Sigmoid colon (tissue), 7 donors: ENCODE data around the gene YIPF3. TPM values are rescaled to one million over a fixed set of nuclear protein-coding genes. Genes with fewer than 3 reads are reported as not detected.
A peak's percentile ranks its signal among the peaks of the same experiment; 100 is the strongest.
"Not testable (repeated sequence)": the region's sequence is repeated elsewhere in the genome, so short reads cannot be mapped to it uniquely, and the experiment has no call there.

Source experiments
- DNase-seq: peaks from one replicate; pipeline ENCODE4 v3.0.0-alpha.2; 2019
- H3K27ac ChIP-seq, 4 donors: fragments of 200-600 bp; sonication (generic); one replicate each; pipeline ENCODE4 v1.5.1; 2016 to 2019; ENCODE audit warnings: mild to moderate bottlenecking in 1 of 4
- H3K27me3 ChIP-seq, 3 donors: fragments of 200-600 bp; sonication (generic); one replicate each; pipeline ENCODE4 v1.5.1; 2019; ENCODE audit warnings: mild to moderate bottlenecking in 1 of 3
- H3K36me3 ChIP-seq, 4 donors: fragments of 200-600 bp; sonication (generic); one replicate each; pipeline ENCODE4 v1.5.1; 2016 to 2019
- H3K4me1 ChIP-seq, 4 donors: fragments of 200-600 bp; sonication (generic); one replicate each; pipeline ENCODE4 v1.5.1; 2017 to 2019
- H3K4me3 ChIP-seq, 4 donors: fragments of 200-600 bp; sonication (generic); one replicate each; pipeline ENCODE4 v1.5.1; 2017 to 2019; ENCODE audit warnings: mild to moderate bottlenecking in 2 of 4, moderate library complexity in 1 of 4
- H3K9me3 ChIP-seq, 4 donors: fragments of 200-600 bp in 3 of 4; sonication (generic) in 3 of 4; one replicate each; pipeline versions ENCODE4 v1.5.1 to v1.6.1; 2013 to 2019
- CTCF ChIP-seq, 4 experiments: fragments of 450-650 bp in 3 of 4; fragments of 200-600 bp in 1 of 4; IDR thresholded peaks; one replicate each; pipeline ENCODE4 v1.5.1; 2016 to 2019; ENCODE audit warnings: antibody characterized with exemption in 4 of 4, mild to moderate bottlenecking in 3 of 4, moderate library complexity in 2 of 4
- EP300 ChIP-seq, 4 donors: sonication (generic); formaldehyde crosslinking; IDR thresholded peaks; one replicate each; pipeline ENCODE4 v1.6.1; 2017; ENCODE audit warnings: antibody characterized with exemption in 4 of 4
- POLR2A ChIP-seq, 2 donors: fragments of 450-650 bp; IDR thresholded peaks; one replicate each; pipeline ENCODE4 v1.6.1; 2016; ENCODE audit warnings: antibody characterized with exemption in 2 of 2, mild to moderate bottlenecking in 2 of 2, moderate library complexity in 2 of 2
- POLR2AphosphoS5 ChIP-seq, 4 donors: sonication (generic); formaldehyde crosslinking; IDR thresholded peaks; one replicate each; pipeline ENCODE4 v1.6.1; 2017; ENCODE audit warnings: antibody characterized with exemption in 4 of 4
- WGBS, 2 donors: extraction: QIAGEN DNeasy Blood & Tissue Kit; methylation state at CpG; one replicate each; pipeline ENCODE4 v1.1.7; 2013; 5-methylcytosine and 5-hydroxymethylcytosine counted together
- intact Hi-C: fragments of 100-400 bp; cut with DNase I; formaldehyde crosslinking; loops from one replicate; pipeline ENCODE4 v1.15.1; 2023
- polyA plus RNA-seq, 3 donors: library from polyadenylated mRNA; stranded (reverse); fragments of 200-250 nt; gene quantifications; one replicate each; pipeline ENCODE4 v1.2.3, GENCODE V29; 2013
- total RNA-seq, 4 donors: library from RNA; depleted of rRNA; stranded (reverse); fragments of >200 nt; gene quantifications; one replicate each; pipeline ENCODE4 v1.1.0, GENCODE V29; 2016
- donor health status: healthy with polysubstance abuse.
- donor health status: Bipolar disorder and iron deficiency.
- donor health status: healthy.

The YIPF3 gene
- total RNA-seq (10 to 100 TPM; 58.4 to 74.2 (median 66.0) TPM), polyA plus RNA-seq (10 to 100 TPM; 35.4 to 93.6 (median 42.6) TPM)

- intact Hi-C loops: loop anchor here (2.0 to 10.0 kb wide), 2 partner anchors 112 to 342 kb away; partner anchors contain the start of genes GTPBP2 and SRF
- Histone ChIP-seq H3K4me1 (peaks cover 0 to 41% (median 35%) of the 10 kb centered on the region in 4 donors), H3K36me3 (peaks cover 44 to 66% (median 52%) of the 10 kb centered on the region in 4 donors), H3K27ac (peak within 1 kb of the TSS; percentile 84 to 91 (median 85)), H3K27me3 (no peaks in the 10 kb centered on the region), H3K4me3 (peak within 1 kb of the TSS; percentile 73 to 94 (median 79)), H3K9me3 (no peaks in the 10 kb centered on the region)
- TF ChIP-seq POLR2A (IDR thresholded peaks at IDR 0.05): peak in 1 of 2 donors; percentile 45
- TF ChIP-seq EP300 (IDR thresholded peaks at IDR 0.05): no peak
- no peak for TF ChIP-seq CTCF (IDR thresholded peaks at IDR 0.05)
- peak; percentile 25 to 80 (median 68) for TF ChIP-seq POLR2AphosphoS5 (IDR thresholded peaks at IDR 0.05)
- WGBS, 2 donors: 0% methylated on average over 57 of the region's 57 CpGs
- peak; percentile 99 for DNase-seq
These were observed at the start of gene YIPF3, which contains the start of gene POLR1C for GRCh38 chr6:43516697-43517504. YIPF3 (minus strand) TSS chr6:43516926; CDS start chr6:43516807, 119 bp downstream. POLR1C (plus strand) TSS chr6:43517089; CDS start chr6:43517110, 21 bp downstream.

- Histone ChIP-seq H3K27ac (no peak overlapping the region), H3K27me3 (no peaks in the 10 kb centered on the region), H3K9me3 (no peaks in the 10 kb centered on the region), H3K4me1 (no peaks in the 10 kb centered on the region), H3K36me3 (peaks cover 13 to 99% (median 64%) of the 10 kb centered on the region in 4 donors), H3K4me3 (no peak overlapping the region)
- TF ChIP-seq EP300 (IDR thresholded peaks at IDR 0.05): no peak
- no peak for TF ChIP-seq CTCF (IDR thresholded peaks at IDR 0.05)
- TF ChIP-seq POLR2AphosphoS5 (IDR thresholded peaks at IDR 0.05): no peak
- TF ChIP-seq POLR2A (IDR thresholded peaks at IDR 0.05): no peak
- no peak for DNase-seq
- intact Hi-C loops: no loop called here
These were observed 42.6 kb upstream of the YIPF3 start for GRCh38 chr6:43559328-43559727.

GRCh38 chr6:43557620-43558019 lies 40.9 kb upstream of the YIPF3 start:
- 94 to 95% methylated on average over 7 of the region's 7 CpGs for WGBS, 2 donors
- DNase-seq: not testable (repeated sequence)

GRCh38 chr6:43547222-43547621 lies 30.5 kb upstream of the YIPF3 start:
- Histone ChIP-seq H3K4me1 (no peaks in the 10 kb centered on the region), H3K4me3 (no peak overlapping the region), H3K36me3 (peaks cover 19 to 100% (median 49%) of the 10 kb centered on the region in 4 donors), H3K9me3 (no peaks in the 10 kb centered on the region), H3K27ac (no peak overlapping the region), H3K27me3 (no peaks in the 10 kb centered on the region)
- TF ChIP-seq EP300 (IDR thresholded peaks at IDR 0.05) (no peak), POLR2AphosphoS5 (IDR thresholded peaks at IDR 0.05) (no peak), CTCF (IDR thresholded peaks at IDR 0.05) (no peak), POLR2A (IDR thresholded peaks at IDR 0.05) (no peak)
- WGBS, 2 donors: 87 to 88% methylated on average over 3 of the region's 3 CpGs
- DNase-seq: no peak
- intact Hi-C loops: no loop called here

More at GRCh38 chr6:43557620-43558019, 40.9 kb upstream of the YIPF3 start:
- H3K9me3 ChIP-seq, intact Hi-C loops, H3K27ac ChIP-seq, H3K4me3 ChIP-seq, H3K4me1 ChIP-seq, H3K27me3 ChIP-seq: not testable (repeated sequence)
- peaks cover 17 to 99% (median 60%) of the 10 kb centered on the region in 4 donors for H3K36me3 ChIP-seq

GRCh38 chr6:43544461-43544860 lies 27.7 kb upstream of the YIPF3 start:
- Histone ChIP-seq H3K36me3 (peaks cover 16 to 95% (median 41%) of the 10 kb centered on the region in 4 donors), H3K27me3 (no peaks in the 10 kb centered on the region), H3K4me1 (no peaks in the 10 kb centered on the region), H3K27ac (no peak overlapping the region), H3K4me3 (no peak overlapping the region), H3K9me3 (no peaks in the 10 kb centered on the region)
- intact Hi-C loops: no loop called here
- WGBS, 2 donors: 74 to 78% methylated on average over 4 of the region's 4 CpGs
- DNase-seq: no peak
- no peak for TF ChIP-seq POLR2AphosphoS5 (IDR thresholded peaks at IDR 0.05)
- no peak for TF ChIP-seq POLR2A (IDR thresholded peaks at IDR 0.05)
- no peak for TF ChIP-seq CTCF (IDR thresholded peaks at IDR 0.05)
- TF ChIP-seq EP300 (IDR thresholded peaks at IDR 0.05): no peak
